ENCODE results near the gene BST2.

DNA sequence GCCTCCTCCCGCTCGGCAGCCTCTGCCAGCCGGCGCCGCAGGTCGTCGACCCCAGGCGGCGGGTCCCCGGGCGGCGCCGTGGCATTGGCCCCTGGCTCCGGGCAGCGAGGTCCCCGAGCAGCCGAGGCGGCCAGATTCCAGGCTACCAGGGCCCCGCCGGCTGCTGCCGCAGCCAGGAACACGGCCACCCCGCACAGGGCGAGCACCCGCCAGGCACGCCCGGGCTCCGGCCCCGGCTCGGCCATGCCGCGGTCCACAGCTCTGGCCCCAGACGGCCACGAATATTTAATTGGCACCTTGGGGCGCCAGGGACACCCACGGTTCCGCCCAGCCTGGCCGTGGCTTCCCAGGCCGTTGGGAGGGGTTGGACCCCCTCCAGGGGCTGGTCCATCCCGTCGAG lies 11.5 kb downstream of the BST2 start, which contains the start of gene CCDC194:
- no peak for TF ChIP-seq EMX1 (CRISPR knock-in tag; IDR thresholded peaks at IDR 0.05)
- TF ChIP-seq NFYB (CRISPR knock-in tag; conservative IDR thresholded peaks at IDR 0.05; ENCODE audit: low read depth): no peak
- TF ChIP-seq, protein P1, sequence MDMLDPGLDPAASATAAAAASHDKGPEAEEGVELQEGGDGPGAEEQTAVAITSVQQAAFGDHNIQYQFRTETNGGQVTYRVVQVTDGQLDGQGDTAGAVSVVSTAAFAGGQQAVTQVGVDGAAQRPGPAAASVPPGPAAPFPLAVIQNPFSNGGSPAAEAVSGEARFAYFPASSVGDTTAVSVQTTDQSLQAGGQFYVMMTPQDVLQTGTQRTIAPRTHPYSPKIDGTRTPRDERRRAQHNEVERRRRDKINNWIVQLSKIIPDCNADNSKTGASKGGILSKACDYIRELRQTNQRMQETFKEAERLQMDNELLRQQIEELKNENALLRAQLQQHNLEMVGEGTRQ (CRISPR knock-in tag; IDR thresholded peaks at IDR 0.05): no peak
- TF ChIP-seq, protein P2, sequence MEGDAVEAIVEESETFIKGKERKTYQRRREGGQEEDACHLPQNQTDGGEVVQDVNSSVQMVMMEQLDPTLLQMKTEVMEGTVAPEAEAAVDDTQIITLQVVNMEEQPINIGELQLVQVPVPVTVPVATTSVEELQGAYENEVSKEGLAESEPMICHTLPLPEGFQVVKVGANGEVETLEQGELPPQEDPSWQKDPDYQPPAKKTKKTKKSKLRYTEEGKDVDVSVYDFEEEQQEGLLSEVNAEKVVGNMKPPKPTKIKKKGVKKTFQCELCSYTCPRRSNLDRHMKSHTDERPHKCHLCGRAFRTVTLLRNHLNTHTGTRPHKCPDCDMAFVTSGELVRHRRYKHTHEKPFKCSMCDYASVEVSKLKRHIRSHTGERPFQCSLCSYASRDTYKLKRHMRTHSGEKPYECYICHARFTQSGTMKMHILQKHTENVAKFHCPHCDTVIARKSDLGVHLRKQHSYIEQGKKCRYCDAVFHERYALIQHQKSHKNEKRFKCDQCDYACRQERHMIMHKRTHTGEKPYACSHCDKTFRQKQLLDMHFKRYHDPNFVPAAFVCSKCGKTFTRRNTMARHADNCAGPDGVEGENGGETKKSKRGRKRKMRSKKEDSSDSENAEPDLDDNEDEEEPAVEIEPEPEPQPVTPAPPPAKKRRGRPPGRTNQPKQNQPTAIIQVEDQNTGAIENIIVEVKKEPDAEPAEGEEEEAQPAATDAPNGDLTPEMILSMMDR (IDR thresholded peaks at IDR 0.05): no peak
- no peak for TF ChIP-seq JUN (CRISPR knock-in tag; IDR thresholded peaks at IDR 0.05)
- no peak for TF ChIP-seq ELF4 (CRISPR knock-in tag; IDR thresholded peaks at IDR 0.05; ENCODE audit: low read depth)
